Muscle of leg (tissue), 11 donors: ENCODE data around the gene GIPC2. TPM values are rescaled to one million over a fixed set of nuclear protein-coding genes. Genes with fewer than 3 reads are reported as not detected.
A peak's percentile ranks its signal among the peaks of the same experiment; 100 is the strongest.

Source experiments
- DNase-seq: peaks from one replicate; pipeline ENCODE4 v3.0.0; 2013
- H3K27ac ChIP-seq: one replicate; pipeline ENCODE4 v1.5.1; 2013; ENCODE audit warnings: mild to moderate bottlenecking, low read length, control low read depth
- H3K27me3 ChIP-seq: one replicate; pipeline ENCODE4 v1.6.1; 2013; ENCODE audit warnings: low read length; ENCODE audit not compliant: control insufficient read depth, insufficient read depth
- H3K36me3 ChIP-seq: one replicate; pipeline ENCODE4 v1.6.1; 2013; ENCODE audit warnings: low read length; ENCODE audit not compliant: control insufficient read depth, insufficient read depth
- H3K4me1 ChIP-seq: one replicate; pipeline ENCODE4 v1.6.1; 2013; ENCODE audit warnings: low read length; ENCODE audit not compliant: control insufficient read depth, insufficient read depth
- H3K4me3 ChIP-seq: one replicate; pipeline ENCODE4 v1.5.1; 2013; ENCODE audit warnings: low read length, control low read depth
- H3K9me3 ChIP-seq: replicated peaks from 2 replicates; pipeline ENCODE4 v1.6.1; 2013; ENCODE audit warnings: low read depth, low read length; ENCODE audit not compliant: control insufficient read depth
- WGBS: methylation state at CpG from one replicate; pipeline ENCODE4 v1.1.5; 2013; ENCODE audit warnings: missing lambda C conversion rate; ENCODE audit not compliant: insufficient coverage; 5-methylcytosine and 5-hydroxymethylcytosine counted together
- polyA plus RNA-seq, 8 donors: library from polyadenylated mRNA; unstranded; fragments of 120-200 nt; gene quantifications; one replicate each; pipeline versions ENCODE4 v1.2.1 to v1.2.3, GENCODE V29; 2013; ENCODE audit warnings: inconsistent platforms in 1 of 8, low replicate concordance in 1 of 8; ENCODE audit not compliant: insufficient read length in 8 of 8, insufficient read depth in 1 of 8
- total RNA-seq: library from RNA; stranded (reverse); fragments of 120-200 nt; gene quantifications from one replicate; pipeline ENCODE4 v1.2.4, GENCODE V29; 2013

GIPC2 gene
- total and polyA plus RNA-seq, 9 donors, result 0.84 to 8.7 (median 1.4) TPM

DNA sequence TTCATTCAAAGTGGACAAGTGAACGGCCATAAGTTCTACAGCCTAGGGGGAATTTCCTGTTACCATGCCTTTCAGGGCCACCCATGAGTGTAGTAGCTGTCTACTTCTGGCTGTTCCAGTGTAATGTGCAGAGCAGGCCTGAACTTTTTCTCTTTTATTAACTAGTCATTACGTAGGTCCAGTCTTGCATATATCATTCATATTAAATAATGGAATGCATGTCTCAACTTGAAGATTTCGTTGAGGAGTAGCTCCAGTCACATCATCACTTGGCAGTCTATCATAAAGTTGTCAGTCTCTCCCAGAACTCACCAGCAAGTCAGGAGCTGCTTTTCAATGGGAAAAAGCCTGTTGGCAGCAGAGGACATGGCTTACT, 12.0 kb upstream of the GIPC2 start:
- DNase-seq, result no peak
- WGBS, result no CpG with 5 or more reads among the region's 3 CpGs
- Histone ChIP-seq H3K4me1 (no peaks in the 10 kb centered on the region), H3K4me3 (no peak overlapping the region), H3K27ac (no peak overlapping the region), H3K9me3 (no peaks in the 10 kb centered on the region), H3K27me3 (no peaks in the 10 kb centered on the region), H3K36me3 (no peaks in the 10 kb centered on the region)

- Histone ChIP-seq H3K9me3 (no peaks in the 10 kb centered on the region), H3K4me1 (no peaks in the 10 kb centered on the region), H3K27ac (no peak overlapping the region), H3K36me3 (no peaks in the 10 kb centered on the region), H3K4me3 (no peak overlapping the region), H3K27me3 (no peaks in the 10 kb centered on the region)
- WGBS, result no CpG with 5 or more reads among the region's 2 CpGs
- DNase-seq, result no peak
These were observed 10.6 kb upstream of the GIPC2 start for GRCh38 chr1:78035121-78035520.

DNA sequence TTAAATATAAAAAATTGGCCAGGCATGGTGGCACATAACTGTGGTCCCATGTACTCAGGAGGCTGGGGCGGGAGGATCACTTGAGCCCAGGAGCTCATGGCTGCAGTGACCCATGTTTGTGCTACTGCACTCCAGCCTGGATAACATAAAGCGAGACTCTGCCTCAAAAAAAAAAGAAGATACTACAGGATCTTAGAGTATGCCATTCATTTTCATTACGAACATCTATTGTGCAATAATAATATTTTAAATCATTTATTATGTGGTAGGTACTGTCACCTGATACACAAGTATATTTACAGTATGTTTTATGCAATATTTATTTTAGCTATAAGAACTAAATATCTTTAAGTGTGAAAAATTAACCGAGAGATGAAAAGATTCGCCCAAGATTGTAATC, 9.3 kb upstream of the GIPC2 start:
- 100% methylated on average over 1 of the region's 5 CpGs for WGBS
- no peak overlapping the region for H3K27ac ChIP-seq
- H3K27me3 ChIP-seq, result no peaks in the 10 kb centered on the region
- no peaks in the 10 kb centered on the region for H3K4me1 ChIP-seq
- H3K36me3 ChIP-seq, result no peaks in the 10 kb centered on the region
- DNase-seq, result no peak
- H3K9me3 ChIP-seq, result no peaks in the 10 kb centered on the region
- no peak overlapping the region for H3K4me3 ChIP-seq

DNA sequence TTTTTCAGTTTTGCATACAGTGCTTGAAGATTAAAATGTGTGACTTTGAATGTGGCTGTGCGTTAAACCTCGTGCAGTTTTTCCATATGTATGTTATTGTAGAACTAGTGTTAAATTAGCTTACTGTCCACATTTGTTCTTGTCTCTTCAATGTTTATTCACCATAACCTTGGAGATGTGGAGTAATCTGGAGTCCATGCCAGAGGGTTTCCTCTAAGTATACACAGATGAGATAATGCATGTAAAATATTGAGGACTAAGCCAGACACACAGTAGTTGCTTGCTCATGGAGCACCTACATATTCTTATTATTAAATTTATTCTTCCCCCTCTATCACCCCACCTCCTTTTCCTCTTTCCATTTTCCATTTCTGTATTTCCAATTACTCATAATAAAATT, 7.7 kb upstream of the GIPC2 start:
- no CpG with 5 or more reads among the region's 2 CpGs for WGBS
- Histone ChIP-seq H3K4me1 (no peaks in the 10 kb centered on the region), H3K36me3 (no peaks in the 10 kb centered on the region), H3K27ac (no peak overlapping the region), H3K9me3 (no peaks in the 10 kb centered on the region), H3K4me3 (no peak overlapping the region), H3K27me3 (no peaks in the 10 kb centered on the region)
- DNase-seq, result peak; percentile 66

- Histone ChIP-seq H3K4me3 (no peak overlapping the region), H3K4me1 (no peaks in the 10 kb centered on the region), H3K9me3 (no peaks in the 10 kb centered on the region), H3K27me3 (no peaks in the 10 kb centered on the region), H3K27ac (no peak overlapping the region), H3K36me3 (no peaks in the 10 kb centered on the region)
- peak; percentile 33 for DNase-seq
These were observed 7.3 kb upstream of the GIPC2 start for GRCh38 chr1:78038491-78038939.

DNA sequence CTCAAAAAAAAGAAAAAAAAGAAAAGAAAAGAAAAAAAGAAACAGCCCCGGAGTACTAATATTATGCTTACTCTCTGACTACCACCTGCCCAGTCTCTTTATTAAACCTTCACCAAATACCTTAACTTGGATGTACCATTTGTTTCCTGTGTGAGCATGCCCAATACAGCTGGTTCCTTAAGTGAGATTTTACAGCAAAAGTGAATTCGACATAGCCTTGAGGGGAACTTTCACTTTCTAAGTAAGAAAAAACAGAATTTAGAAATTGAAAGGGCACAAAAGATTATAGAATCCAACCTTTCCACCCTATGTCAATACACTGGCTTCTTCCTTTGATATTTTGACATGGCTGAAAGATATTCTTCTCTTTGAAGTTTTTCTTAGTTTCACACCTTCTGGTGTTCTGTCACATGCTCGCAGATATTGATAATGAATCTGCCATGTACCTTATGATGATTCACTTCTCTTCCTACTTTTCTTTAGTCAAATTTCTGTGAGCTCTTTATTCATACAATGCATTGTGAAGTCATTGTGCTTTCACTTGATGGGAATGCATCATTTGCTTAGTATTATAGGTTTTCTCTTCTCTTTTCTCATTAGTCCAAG, 5.2 kb upstream of the GIPC2 start:
- WGBS, result no CpG with 5 or more reads among the region's 3 CpGs
- H3K36me3 ChIP-seq, result no peaks in the 10 kb centered on the region
- H3K27me3 ChIP-seq, result peaks cover 5% of the 10 kb centered on the region
- no peaks in the 10 kb centered on the region for H3K4me1 ChIP-seq
- H3K27ac ChIP-seq, result no peak overlapping the region
- no peak overlapping the region for H3K4me3 ChIP-seq
- DNase-seq, result no peak
- H3K9me3 ChIP-seq, result no peaks in the 10 kb centered on the region

DNA sequence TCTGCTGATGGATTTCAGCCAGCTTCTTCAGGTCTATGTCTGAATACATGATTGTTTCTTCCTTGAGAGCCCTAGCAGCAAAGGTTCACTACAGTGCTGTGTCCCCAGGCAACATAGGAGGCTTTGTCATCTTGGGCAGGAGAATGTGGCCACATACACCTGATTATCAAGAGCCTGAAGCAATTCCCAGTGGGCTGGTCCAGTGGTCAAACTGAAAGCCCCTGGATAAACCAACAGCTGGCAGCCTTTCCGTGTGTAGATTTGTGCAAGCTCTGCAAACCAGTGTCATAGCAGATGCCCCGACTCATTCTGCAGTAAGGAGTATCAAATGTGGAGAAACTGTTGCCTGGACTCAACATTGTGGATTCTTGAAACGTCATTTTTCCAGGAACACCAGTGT, 2.3 kb upstream of the GIPC2 start:
- 24% methylated on average over 3 of the region's 3 CpGs for WGBS
- no peak overlapping the region for H3K4me3 ChIP-seq

DNA sequence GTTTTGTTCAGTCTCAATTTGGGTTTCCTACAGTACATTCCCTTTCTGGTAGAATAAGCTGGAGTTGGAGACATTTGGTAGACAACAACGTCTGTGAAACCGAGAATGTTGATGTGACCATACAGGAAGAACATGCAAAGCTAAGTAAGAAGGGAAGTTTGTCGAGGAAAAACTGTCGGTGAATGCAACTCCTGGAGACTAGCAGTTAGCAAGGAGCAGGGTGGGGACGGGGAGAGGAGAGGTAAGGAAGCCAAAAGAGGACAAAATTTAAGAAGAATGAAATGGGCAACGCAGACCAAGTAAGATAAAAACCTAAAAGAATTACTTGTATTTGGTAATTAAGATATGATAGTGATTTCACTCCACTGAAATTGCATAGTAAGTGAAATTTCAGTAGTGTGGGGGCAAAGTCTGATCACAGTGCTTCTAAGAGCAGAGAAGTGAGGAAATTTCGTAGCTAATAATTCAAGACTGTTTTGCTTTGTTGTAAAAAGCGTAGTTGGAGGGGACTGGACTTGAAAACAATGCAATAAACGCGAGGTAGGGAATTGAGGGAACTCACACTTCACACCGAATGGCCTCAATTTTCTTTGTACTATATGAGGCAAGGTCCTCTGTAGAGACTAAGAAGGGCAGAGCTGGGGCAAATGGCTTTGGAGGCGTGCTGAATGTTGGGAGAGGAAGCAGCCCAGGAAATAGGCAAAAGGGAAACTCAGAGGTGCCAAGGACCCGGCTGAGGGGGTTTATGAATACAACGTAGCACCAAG, 787 bp upstream of the GIPC2 start:
- H3K27me3 ChIP-seq, result peaks cover 19% of the 10 kb centered on the region
- DNase-seq, result no peak
- H3K4me3 ChIP-seq, result peak overlapping the region; percentile 50
- H3K27ac ChIP-seq, result no peak overlapping the region
- H3K9me3 ChIP-seq, result no peaks in the 10 kb centered on the region
- H3K4me1 ChIP-seq, result peaks cover 5% of the 10 kb centered on the region
- WGBS, result 64% methylated on average over 11 of the region's 14 CpGs
- H3K36me3 ChIP-seq, result no peaks in the 10 kb centered on the region

More for the DNA sequence above, 2.3 kb upstream of the GIPC2 start:
- DNase-seq, result no peak
- peaks cover 19% of the 10 kb centered on the region for H3K27me3 ChIP-seq
- peaks cover 5% of the 10 kb centered on the region for H3K4me1 ChIP-seq
- no peaks in the 10 kb centered on the region for H3K36me3 ChIP-seq
- no peak overlapping the region for H3K27ac ChIP-seq
- H3K9me3 ChIP-seq, result no peaks in the 10 kb centered on the region

GRCh38 chr1:78045563-78045925, 222 bp upstream of the GIPC2 start:
- no peak for DNase-seq
- no peak overlapping the region for H3K27ac ChIP-seq
- WGBS, result 18% methylated on average over 12 of the region's 19 CpGs
- H3K36me3 ChIP-seq, result no peaks in the 10 kb centered on the region
- peaks cover 5% of the 10 kb centered on the region for H3K4me1 ChIP-seq
- peaks cover 19% of the 10 kb centered on the region for H3K27me3 ChIP-seq
- H3K9me3 ChIP-seq, result no peaks in the 10 kb centered on the region
- H3K4me3 ChIP-seq, result peak overlapping the region; percentile 50

GRCh38 chr1:78047106-78047505, 1.3 kb downstream of the GIPC2 start:
- H3K4me3 ChIP-seq, result no peak overlapping the region
- H3K9me3 ChIP-seq, result no peaks in the 10 kb centered on the region
- no peak overlapping the region for H3K27ac ChIP-seq
- no peak for DNase-seq
- H3K36me3 ChIP-seq, result no peaks in the 10 kb centered on the region
- WGBS, result 70% methylated on average over 2 of the region's 5 CpGs
- H3K27me3 ChIP-seq, result peaks cover 19% of the 10 kb centered on the region
- peaks cover 5% of the 10 kb centered on the region for H3K4me1 ChIP-seq
